Kidney glomerular epithelial cell (primary cell): ENCODE data around the gene AGTR2.
"Not testable (repeated sequence)": the region's sequence is repeated elsewhere in the genome, so short reads cannot be mapped to it uniquely, and the experiment has no call there.

Experiments
- DNase-seq: peaks from one replicate; lab custom pipeline; 2025; lab: John Stamatoyannopoulos, UW

AGTR2 gene, protein sequence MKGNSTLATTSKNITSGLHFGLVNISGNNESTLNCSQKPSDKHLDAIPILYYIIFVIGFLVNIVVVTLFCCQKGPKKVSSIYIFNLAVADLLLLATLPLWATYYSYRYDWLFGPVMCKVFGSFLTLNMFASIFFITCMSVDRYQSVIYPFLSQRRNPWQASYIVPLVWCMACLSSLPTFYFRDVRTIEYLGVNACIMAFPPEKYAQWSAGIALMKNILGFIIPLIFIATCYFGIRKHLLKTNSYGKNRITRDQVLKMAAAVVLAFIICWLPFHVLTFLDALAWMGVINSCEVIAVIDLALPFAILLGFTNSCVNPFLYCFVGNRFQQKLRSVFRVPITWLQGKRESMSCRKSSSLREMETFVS

DNA sequence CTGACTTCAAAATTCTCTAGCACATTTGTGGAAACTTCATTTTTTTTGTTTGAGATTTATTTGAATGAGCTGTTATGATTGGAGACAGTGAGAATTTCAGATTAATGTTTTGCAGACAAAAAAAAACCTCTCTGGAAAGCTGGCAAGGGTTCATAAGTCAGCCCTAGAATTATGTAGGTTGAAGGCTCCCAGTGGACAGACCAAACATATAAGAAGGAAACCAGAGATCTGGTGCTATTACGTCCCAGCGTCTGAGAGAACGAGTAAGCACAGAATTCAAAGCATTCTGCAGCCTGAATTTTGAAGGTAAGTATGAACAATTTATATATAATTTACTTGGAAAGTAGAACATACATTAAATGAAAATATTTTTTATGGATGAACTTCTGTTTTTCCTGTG is at the start of gene AGTR2:
AGTR2 (plus strand) TSS at position 234 of the 400 bp plus-strand sequence. CDS start 1,537 bp downstream, outside the sequence.
- no peak for DNase-seq

DNA sequence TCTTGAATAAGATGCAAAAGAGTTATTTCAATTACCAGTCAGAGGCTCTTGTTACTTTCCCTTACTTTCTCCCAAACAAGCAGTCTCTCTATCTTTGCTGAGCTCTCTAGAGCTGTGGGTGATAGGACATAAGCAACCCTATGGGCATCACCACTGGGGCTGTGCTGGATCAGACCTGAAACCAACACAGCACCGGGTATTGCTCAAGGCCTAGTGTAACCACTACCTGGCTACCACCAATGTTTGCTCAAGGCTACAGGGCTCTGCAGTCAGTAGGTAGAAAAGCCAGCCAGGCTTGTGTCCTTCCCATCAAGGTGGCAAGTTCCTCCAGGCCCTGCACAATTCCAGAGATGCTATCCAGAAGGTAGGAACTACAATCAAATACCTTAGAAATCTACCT is 35.3 kb upstream of the AGTR2 start:
- DNase-seq, result no peak

DNA sequence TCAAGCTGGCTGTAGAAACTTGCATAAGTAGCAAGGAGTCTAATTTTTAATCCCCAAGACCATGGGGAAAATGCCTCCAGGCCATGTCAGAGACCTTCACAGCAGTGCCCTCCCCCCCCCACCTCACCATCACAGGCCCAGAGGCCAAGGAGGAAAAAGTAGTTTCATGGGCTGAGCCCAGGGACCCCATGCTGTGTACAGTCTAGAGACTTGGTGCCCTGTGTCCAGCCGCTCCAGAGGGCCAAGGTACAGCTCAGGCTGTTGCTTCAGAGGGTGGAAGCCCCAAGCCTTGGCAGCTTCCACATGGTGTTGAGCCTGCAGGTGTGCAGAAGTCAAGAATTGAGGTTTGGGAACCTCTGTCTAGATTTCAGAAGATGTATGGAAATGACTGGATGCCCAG is 29.3 kb upstream of the AGTR2 start:
- DNase-seq, result not testable (repeated sequence)

DNA sequence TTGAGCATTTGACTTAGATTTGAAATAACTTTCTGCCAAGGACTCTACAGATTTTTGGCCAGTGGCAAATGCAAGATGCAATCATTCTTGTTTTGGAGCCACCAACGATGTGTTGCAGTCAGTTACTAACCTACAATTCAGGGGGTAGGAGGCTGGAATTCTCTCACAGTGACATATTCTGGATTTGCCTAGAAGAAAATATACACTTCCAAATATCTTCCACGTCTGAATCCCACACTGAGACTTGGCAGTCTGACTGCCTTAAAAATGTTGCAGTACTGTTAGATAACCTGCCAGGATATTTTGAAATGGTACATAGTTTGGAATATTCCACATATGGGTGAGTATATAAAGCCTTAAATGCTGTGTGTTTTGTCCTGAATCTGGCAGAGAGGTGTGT is 27.6 kb upstream of the AGTR2 start:
- no peak for DNase-seq

DNA sequence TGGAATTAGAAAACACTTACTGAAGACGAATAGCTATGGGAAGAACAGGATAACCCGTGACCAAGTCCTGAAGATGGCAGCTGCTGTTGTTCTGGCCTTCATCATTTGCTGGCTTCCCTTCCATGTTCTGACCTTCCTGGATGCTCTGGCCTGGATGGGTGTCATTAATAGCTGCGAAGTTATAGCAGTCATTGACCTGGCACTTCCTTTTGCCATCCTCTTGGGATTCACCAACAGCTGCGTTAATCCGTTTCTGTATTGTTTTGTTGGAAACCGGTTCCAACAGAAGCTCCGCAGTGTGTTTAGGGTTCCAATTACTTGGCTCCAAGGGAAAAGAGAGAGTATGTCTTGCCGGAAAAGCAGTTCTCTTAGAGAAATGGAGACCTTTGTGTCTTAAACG is 2.4 kb downstream of the AGTR2 start:
- no peak for DNase-seq

DNA sequence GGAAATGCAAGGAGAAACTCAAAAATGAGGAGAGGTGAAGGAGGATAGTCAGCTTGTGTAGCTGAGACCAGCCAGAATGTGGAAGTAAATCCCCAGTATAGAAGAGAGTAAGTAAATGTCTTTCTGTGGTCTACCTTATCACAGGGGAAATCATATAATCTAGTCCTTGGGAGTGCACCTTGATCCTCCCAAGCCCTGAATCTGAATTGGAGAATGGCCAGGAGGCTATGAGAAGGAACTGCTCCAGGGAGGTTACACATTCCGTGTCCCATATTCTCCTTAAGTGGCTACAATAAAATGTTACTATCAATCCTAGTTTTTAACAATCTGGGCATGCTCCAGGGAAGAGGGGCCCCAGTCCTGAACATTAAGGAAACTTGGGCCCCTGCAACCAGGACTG is 10.8 kb downstream of the AGTR2 start:
- DNase-seq, result no peak

DNA sequence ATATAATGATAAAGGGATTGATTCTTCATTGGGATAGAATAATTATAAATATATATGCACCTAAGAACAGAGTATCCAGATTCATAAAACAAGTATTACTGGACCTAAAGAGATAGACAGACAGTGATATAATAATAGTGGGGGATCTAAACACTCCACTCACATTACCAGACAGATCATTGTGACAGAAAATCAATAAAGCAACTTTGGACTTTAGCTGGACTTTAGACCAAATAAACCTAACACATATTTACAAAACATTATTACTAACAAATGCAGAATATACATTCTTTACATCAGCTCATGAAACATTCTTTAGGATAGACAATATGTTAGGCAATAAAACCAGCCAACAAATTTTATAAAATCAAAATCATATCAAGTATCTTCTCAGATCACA is 14.6 kb downstream of the AGTR2 start:
- DNase-seq, result no peak

DNA sequence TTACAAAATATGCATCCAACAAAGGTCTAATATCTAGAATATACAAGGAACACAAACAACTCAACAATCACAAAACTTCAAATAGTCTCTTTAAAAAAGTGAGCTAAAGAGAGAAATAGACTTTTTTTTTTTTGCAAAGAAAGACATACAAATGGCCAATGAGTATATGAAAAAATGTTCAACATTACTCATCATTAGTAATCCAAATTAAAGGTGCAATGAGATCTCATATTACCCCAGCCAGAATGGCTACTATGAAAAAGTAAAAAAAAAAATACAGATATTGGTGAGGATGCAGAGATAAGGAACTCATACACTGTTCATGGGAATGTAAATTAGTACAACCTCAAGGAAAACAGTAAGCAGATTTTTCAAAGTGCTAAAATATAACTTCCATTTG is 24.1 kb downstream of the AGTR2 start:
- DNase-seq, result no peak

DNA sequence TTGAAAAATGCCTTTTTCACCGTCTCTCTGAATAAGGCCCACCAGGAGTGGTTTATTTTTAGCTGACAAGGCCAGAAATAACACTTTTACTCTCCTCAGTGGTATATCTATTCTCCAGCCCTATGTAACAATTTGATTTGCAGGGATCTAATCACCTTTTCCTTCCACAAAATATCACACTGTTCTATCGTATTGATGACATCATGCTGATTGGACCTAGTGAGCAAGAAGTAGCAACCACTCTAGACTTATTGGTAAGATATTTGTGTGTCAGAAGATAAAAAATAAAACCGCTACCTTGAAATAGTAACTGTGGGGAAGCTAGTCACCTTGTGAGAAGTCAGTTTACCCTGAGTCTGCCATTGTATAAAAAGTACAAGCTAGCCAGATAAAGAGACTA is 27.7 kb downstream of the AGTR2 start:
- no peak for DNase-seq

DNA sequence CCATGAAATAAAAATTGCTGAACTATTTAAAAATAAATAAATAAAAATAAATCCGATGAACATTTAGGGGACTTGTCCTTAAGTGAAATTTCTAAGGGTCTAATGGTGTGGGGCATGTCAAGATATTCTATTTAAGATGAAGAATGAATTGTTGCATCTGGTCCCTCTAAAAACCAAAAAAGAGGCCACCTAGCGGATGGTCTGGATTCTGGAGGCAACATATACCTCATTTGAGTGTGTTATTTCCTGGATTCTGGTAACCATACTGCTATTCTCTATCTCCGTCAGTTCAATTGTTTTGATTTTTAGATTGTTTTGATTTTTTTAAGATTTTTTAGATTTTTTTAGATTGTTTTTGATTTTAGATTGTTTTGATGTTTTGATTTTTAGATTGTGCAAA is 28.3 kb downstream of the AGTR2 start:
- DNase-seq, result no peak

DNA sequence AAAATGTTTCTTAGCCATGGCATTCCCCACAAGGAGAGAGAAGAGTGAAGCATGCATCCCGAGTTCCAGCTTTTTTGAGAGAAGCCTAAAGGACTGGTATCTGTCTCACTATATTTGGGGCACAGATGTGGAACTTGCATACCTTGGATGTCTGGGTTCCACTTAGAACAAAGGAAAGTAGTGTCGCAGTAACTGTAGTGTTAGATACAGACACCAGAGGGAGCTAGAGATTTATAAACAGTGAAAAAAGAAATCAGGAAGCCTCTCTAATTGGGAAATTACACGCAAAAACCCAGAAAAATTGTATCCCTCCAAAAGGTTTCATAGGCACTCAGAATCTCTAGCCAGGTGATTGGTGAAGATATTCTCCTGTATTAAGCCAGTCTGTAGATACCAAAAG is 34.4 kb downstream of the AGTR2 start:
- no peak for DNase-seq

DNA sequence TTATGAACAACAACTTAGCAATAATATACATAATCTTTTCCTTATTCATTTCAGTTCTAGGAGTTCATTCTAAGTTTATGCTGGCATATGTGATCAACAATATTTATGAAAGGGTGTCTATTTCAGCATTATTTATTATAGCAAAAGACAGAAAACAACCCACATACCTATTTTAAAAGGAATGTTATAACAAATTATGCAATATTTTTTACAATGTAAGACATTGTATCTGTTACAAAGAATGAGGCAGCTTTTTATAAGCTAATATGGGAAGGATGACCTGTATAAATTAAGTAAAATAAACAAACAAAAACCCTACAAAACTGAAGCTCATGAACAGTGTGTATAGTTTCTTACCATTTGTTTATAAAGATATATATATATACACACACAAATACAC is 42.7 kb downstream of the AGTR2 start:
- DNase-seq, result no peak

DNA sequence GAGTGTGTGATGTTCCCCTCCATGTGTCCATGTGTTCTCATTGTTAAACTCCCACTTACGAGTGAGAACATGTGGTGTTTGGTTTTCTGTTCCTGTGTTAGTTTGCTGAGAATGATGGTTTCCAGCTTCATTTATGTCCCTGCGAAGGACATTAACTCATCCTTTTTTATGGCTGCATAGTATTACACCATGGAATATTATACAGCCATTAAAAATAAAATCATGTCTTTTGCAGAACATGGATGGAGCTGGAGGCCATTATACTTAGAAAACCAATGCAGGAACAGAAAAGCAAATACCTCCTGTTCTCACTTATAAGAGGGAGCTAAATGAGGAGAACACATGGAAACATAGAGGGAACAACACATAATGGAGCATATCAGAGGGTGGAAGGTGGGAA is 46.5 kb downstream of the AGTR2 start:
- DNase-seq, result not testable (repeated sequence)
